Upper lobe of left lung (tissue), 4 donors: Measurements from ENCODE around the gene FCN1.

ENCODE experiments used
- CTCF ChIP-seq, 6 experiments: fragments of 450-650 bp in 4 of 6; fragments of 200-600 bp in 2 of 6; sonication (generic) in 2 of 6; IDR thresholded peaks; one replicate each; pipeline ENCODE4 v1.5.1; 2016 to 2019; ENCODE audit warnings: antibody characterized with exemption in 6 of 6
- POLR2A ChIP-seq, 4 donors: fragments of 450-650 bp; IDR thresholded peaks; one replicate each; pipeline ENCODE4 v1.5.1; 2016 to 2017; ENCODE audit warnings: antibody characterized with exemption in 4 of 4, mild to moderate bottlenecking in 2 of 4

- no peak for TF ChIP-seq POLR2A (IDR thresholded peaks at IDR 0.05)
- no peak for TF ChIP-seq CTCF (IDR thresholded peaks at IDR 0.05)
These were observed 17.9 kb downstream of the FCN1 start for GRCh38 chr9:134899818-134900217.
